Hematopoietic multipotent progenitor cell treated with erythropoietin and hydrocortisone succinate and interleukin-3 and kit ligand, for 6 days (in vitro differentiated cells): ENCODE measurements around the gene ITFG1.
"Not testable (repeated sequence)": the region's sequence is repeated elsewhere in the genome, so short reads cannot be mapped to it uniquely, and the experiment has no call there.

Experiments
- DNase-seq: peaks from one replicate; pipeline ENCODE4 v3.0.0-alpha.2; 2015

Gene ITFG1

GRCh38 chr16:47229053-47230050 is 231.5 kb downstream of the ITFG1 start:
- peak; percentile 37 for DNase-seq

DNA sequence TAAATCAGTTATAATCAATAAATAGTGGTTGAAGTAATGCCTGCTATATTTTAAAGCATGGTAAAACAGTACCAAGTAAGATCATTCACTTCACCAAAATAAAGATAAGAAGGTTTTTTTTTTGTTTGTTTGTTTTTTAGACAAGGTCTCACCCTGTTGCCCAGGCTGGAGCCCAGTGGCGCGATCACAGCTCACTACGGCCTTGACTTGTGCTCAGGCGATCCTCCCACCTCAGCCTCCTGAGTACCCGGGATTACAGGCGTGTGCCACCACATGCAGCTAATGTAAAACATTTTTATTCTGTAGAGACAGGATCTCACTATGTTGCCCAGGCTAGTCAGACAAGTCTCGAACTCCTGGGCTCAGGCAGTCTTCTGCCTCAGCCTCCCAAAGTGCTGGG is 232.6 kb downstream of the ITFG1 start:
- DNase-seq = no peak

DNA sequence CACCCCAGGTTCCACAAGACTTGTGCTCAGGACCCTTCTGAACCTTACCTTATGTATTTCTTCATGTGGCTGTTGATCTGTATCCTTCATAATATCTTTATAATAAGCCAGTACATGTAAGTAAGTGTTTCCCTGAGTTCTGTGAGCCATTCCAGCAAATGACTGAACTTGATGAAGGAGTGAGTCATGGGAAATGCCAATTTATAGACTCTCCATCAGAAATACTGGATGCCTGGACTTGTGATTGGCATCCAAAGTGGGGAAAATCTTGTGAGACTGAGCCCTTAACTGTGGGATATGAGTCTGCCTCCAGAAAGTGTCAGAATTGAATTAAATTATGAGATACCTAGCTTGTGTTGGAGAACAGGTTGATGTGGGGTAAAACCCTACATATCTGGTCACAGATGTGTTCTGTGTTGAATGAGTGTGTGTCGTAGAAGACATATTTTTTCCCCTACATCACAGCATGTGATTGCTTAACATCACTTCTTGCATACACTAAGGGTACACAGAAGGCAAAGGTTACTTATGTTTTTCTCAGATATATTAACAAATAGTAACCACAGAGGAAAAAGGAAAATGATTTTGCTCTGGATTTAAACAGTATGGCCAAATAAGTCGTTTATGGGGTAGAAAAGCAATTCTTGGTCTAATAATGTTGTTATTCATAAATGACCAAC is 247.0 kb downstream of the ITFG1 start:
- DNase-seq = no peak

- no peak for DNase-seq
Measured at GRCh38 chr16:47211218-47211617, 249.6 kb downstream of the ITFG1 start.

DNA sequence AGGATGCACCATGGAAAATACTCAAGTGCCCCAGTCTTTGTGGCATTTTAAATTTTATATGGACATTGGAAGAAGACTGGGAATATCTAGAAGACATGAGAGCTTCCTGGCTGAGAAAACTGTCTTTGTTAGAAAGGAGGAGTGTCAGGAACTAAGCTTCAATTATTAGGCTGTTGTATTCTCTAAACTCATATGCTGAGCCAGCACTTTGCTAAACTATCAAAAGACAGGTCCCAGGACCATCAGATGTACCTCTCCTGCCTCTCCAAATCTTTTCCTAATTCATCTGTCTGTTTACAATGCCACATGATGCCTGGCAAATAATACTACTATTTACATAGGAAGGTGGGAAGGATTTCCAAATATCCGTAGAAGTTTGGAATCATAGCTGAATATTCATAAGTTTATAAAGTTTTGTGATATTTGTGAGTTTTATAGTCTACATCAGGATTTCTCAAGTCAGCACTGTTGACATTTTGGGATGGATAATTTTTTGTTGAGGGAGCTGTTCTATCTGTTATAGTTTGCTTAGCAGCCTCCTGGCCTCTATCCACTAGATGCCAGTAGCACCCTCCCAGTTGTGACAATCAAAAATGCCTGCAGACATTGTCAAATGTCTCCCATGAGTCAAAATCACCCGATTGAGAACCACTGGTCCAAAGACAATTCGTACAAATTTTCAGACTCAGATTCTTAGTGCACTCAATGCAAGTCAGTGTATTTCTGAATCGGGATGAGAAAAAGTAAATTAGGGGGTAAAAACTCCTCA is 255.9 kb downstream of the ITFG1 start:
- peak; percentile 9 for DNase-seq

DNA sequence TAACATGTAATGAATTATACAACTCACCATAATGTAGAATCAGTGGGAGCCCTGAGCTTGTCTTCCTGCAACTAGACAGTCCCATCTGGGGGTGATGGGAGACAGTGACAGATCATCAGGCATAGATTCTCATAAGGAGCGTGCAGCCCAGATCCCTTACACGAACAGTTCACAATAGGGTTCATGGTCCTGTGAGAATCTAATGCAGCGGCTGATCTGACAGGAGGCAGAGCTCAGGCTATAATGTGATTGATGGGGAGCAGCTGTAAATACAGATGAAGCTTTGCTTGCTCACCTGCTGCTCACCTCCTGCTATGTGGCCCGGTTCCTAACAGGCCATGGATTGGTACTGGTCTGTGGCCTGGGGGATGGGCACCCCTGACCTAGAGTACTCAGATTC is 257.4 kb downstream of the ITFG1 start:
- DNase-seq = not testable (repeated sequence)

GRCh38 chr16:47198180-47198575 is 262.7 kb downstream of the ITFG1 start:
- no peak for DNase-seq

GRCh38 chr16:47197536-47198179 is 263.2 kb downstream of the ITFG1 start:
- DNase-seq = no peak

DNA sequence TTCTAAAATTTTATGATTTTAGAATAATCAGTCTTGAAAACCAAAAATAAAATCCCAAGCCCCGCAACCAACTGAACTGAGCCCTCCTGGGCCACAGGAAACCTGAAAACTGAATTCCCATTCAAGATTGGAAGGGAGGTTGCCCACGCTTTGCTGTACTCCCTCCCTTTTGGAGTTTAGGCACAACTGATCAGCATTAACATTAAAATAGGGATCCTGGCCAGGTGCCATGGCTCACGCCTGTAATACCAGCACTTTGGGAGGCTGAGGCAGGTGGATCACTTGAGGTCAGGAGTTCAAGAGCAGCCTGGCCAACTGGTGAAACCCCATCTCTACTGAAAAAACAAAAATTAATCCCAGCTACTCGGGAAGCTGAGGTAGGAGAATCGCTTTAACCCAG is 264.4 kb downstream of the ITFG1 start:
- DNase-seq = no peak

DNA sequence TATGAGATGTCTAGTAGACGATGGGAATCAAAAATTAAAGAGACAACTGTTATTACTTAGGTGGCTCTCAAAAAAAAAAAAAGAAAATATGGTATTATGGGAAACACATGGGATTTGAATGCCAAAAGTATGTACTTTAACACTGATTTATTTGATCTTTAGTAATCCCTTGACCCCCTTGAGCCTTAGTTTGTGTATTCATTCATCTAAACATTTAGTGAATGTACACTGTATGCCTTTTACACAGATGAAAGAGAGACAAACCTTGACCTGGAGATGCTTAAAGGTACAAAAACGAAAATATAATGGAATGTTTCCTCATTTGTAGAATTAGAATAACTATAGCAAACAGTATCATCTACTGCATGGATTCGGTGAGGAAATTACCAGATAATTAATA is 278.5 kb downstream of the ITFG1 start:
- DNase-seq = no peak

GRCh38 chr16:47181066-47181465 is 279.8 kb downstream of the ITFG1 start:
- DNase-seq = not testable (repeated sequence)

- no peak for DNase-seq
Measured at GRCh38 chr16:47180073-47180472, 280.8 kb downstream of the ITFG1 start.

DNA sequence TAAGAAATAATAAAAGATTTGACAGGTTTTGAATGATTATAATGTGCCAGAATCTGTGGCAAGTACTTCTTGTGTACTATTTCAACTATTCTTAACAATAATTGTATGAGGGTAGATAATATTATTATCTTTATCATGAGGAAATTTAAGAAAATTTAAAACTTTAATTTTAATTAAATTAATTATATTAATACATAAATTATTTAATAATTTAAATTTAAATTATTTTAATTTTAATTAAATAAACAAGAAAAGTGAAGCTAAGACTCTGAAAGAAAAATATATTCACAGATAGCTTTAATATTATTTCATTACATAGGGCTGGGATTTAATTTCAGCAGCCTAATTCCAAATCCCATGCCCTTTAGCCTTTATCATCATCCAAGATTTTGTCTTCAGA is 285.7 kb downstream of the ITFG1 start:
- DNase-seq = no peak

GRCh38 chr16:47162670-47163420 is 298.0 kb downstream of the ITFG1 start:
- no peak for DNase-seq

DNA sequence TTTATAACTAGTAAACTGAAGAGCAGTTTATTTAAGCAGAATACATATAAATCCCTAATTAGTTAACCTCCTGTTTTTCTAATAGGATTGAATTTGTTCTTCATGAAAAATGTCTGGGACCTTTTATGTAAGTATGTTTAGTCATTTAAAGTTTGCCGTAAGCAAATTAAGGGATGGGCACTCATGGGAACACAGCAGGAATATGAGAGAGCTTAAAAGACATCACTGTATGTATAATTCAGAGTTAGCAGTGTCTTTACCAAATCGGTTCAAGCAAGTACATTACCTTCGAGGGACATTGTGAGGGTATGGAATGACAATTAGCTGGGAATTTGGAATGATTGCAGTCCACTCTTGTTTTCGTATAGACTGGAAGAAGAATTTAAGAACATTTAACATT is 299.4 kb downstream of the ITFG1 start:
- DNase-seq = no peak

GRCh38 chr16:47160422-47160821 is 300.4 kb downstream of the ITFG1 start:
- no peak for DNase-seq

- no peak for DNase-seq
Measured at GRCh38 chr16:47158992-47159391, 301.9 kb downstream of the ITFG1 start.

GRCh38 chr16:47156680-47157215 is 304.1 kb downstream of the ITFG1 start:
- no peak for DNase-seq

GRCh38 chr16:47152501-47152900 is 308.4 kb downstream of the ITFG1 start:
- not testable (repeated sequence) for DNase-seq

DNA sequence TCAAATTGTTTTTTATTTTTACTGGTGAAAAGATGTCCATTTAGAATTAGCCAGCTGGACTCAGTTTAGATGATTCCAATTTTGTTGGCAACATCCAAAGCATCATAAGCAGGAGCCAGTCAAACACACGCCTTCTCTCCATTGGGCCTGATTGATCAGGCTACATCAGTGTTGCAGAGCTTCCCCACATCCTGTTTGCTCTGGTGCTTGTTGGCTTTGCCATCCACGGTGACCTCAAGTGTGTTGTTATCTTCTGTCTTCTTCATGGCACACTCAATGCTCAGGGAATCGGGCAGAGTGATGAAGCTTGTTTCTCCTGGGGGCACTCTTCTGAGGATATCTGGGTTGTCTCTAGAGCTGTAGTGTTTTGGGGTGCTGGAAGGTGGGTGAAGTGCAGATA is 310.8 kb downstream of the ITFG1 start:
- DNase-seq = no peak

DNA sequence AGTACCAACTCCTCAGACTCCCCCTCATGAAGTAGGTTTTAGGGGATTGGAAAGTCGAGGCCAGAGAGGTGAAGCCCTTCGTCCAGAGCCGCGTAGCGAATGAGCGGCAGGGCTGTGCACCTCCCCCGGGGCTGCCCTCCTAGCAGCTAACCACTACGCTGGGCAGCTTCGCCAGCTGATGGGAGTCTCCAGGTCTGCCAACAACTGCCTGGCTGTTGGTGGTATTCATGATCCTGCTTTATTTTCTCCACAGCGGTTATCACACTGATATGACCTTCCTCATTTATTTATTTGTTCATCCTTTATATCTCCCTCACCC is 316.3 kb downstream of the ITFG1 start:
- no peak for DNase-seq
